GM19238 (cell line): ENCODE results near the gene PLAAT4.
"Not testable (repeated sequence)": the region's sequence is repeated elsewhere in the genome, so short reads cannot be mapped to it uniquely, and the experiment has no call there.

ENCODE experiments used
- DNase-seq: peaks from one replicate; pipeline ENCODE4 v3.0.0; 2011; ENCODE audit warnings: low spot score; ENCODE audit not compliant: insufficient read length

PLAAT4 gene

DNA sequence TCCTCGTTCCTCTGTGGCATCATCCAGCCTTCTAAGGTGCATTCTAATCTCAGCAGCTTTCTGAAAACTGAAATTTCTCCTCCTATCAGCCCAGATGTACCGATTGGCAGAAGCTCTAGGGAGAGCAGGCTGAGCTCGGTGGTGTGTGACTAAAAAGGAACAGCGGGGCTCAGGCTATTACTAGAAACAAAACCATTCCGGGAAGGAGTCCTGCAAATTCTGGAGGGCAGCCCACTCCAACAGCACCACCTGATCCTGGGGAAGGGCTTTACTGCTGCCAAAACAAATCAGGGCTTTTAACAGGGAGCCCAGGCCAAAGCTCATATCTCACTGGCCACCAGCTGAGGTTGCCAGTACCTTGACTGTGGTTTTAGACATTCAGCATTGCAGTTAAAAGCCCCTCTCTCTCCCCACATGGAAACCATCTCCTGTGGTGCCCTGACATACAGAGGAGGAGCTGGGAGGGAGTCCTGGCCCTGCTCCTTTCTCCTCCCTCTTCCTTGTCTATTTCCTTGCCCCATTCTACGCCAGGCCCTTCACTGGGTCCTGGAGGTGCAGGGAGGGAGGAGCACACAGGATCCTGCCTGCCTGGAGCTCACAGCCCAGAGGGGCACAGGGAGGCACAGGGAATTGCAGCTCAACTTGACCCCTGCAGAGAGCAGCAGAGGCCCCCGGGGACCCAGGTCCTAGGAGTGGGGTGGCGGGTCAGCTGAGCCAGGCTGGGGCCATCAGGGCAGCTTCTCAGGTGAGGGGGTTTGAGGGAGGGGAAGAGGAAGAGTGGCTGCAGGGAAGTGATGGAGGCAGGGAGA, 889 bp downstream of the PLAAT4 start:
- no peak for DNase-seq

GRCh38 chr11:63542506-63542905, 5.9 kb downstream of the PLAAT4 start:
- not testable (repeated sequence) for DNase-seq

DNA sequence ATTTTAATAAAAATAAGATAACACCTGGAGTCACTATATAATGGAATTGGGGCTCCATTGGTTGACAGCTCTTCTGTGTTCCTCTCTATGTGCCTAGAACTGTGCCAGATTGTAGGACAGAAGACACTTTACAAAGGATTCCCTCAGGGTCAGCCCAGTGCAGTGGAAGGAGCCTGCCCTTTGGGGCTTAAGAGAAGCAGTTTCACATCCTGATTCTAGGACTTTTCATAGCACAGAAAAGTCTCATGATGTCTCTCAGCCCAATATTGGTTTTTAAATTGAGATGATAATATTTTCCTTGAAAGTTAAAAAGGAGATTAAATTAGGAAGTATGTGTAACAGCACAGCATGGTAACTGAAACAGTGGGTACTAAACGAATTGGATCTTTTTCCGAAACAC, 7.1 kb downstream of the PLAAT4 start:
- DNase-seq = no peak

GRCh38 chr11:63547061-63547460, 10.5 kb downstream of the PLAAT4 start:
- DNase-seq = no peak

DNA sequence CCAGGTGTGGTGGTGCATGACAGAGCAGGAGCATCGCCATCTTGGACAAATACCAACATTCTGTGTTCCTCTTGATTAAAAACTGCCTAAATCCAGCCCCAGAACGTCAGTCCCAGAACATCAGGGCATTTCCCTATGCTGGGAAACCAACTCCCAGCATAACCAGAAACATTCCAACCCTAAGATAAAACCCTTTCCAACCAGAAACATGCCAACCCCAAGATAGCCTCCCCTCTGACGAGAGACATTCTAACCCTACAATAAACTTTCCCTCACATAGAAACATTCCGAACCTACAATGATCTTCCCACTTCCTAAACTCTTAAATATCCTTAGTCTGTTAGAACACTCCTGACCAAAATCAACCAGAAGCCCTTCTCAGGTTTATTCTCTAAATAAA, 11.6 kb downstream of the PLAAT4 start:
- DNase-seq = no peak

- DNase-seq = no peak
Measured at GRCh38 chr11:63549411-63549810, 12.8 kb downstream of the PLAAT4 start.

DNA sequence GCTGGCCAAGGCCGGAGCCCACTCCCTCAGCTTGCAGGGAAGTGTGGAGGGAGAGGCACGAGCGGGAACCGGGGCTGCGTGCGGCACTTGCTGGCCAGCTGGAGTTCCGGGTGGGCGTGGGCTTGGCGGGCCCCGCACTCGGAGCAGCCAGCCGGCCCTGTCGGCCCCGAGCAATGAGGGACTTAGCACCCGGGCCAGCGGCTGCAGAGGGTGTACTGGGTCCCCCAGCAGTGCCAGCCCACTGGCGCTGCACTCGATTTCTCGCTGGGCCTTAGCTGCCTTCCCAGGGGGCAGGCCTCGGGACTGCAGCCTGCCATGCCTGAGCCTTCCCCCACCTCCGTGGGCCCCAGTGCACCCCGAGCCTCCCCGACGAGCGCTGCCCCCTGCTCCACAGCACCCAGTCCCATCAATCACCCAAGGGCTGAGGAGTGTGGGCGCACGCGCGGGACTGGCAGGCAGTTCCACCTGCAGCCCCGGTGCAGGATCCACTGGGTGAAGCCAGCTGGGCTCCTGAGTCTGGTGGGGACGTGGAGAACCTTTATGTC, 13.6 kb downstream of the PLAAT4 start:
- not testable (repeated sequence) for DNase-seq

DNA sequence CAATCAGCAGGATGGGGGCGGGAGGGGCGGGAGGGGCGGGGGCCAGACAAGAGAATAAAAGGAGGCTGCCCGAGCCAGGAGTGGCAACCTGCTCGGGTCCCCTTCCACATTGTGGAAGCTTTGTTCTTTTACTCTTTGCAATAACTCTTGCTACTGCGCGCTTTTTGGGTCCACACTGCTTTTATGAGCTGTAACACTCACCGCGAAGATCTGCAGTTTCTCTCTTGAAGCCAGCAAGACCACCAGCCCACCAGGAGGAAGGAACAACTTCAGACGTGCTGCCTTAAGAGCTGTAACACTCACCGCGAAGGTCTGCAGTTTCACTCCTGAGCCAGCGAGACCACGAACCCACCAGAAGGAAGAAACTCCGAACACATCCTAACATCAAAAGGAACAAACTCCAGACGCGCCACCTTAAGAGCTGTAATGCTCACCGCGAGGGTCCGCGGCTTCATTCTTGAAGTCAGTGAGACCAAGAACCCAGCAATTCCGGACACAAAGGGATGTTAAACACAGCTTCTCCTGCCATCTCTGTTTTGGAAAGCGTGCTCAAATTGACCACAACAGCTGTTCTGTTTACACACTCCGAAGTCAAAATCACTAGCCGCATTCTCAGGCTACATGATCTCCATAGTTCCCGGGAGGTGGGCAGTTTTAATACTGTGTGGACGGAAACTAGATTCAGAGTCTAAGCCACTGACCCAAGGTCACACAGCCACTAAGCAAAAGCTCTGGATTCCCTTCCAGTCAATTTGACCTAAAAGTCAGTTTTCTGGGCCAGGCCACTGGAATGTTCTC, 14.7 kb downstream of the PLAAT4 start:
- no peak for DNase-seq

DNA sequence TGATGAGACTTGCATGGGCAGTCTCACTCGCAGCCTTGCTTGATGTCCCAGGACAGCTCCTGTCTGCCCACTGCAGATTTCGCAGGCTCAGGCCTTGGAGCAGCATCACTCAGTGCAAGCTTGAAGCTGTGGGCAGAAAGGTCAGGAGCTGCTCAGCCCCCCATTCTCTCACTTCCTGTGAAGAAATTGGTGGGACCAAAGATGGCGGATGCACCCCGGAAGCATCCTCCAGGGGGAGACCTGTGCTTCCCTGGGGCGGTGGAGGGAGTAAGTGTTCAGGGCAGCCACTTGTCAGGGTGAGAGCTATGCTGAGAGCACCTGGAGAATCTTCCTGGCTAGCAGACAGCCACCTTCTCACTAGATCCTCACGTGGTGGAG, 15.3 kb downstream of the PLAAT4 start:
- DNase-seq = no peak

DNA sequence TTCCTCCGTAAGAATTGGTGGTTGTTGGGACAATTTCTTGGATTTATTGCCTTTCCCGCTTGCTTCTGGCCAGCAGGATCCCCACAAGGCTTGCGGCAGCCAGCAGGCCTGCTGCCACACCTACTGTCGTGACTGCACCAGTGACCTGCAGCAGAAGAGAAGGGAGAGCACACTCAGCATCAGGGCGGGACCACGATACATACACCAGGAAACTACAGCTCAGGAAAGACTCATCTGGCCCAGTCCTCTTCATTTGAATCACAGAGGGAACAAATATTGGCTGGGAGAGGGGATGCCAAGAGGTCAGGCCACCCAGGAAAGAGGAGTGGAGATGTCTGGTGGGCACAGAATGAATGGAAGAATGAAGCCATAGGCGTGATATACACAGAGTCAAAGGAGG, 16.3 kb downstream of the PLAAT4 start:
- DNase-seq = no peak

GRCh38 chr11:63553759-63554158, 17.2 kb downstream of the PLAAT4 start:
- peak; percentile 75 for DNase-seq

DNA sequence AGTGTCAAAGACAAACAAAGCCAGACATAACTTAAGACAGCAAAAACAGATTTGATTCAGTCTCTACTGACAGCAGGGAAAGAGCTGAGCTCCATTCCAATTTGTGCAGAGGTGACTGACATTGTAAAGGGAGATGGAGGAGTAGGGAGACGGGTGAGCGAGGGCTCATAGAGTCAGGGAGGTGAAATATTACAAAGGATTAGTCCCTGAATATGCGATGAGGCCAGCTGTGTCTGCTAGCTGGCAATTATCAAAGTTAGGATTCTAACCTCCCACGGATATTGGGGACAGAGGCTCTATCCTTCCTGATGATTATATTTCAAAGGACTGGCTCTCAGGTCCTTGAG, 18.2 kb downstream of the PLAAT4 start:
- no peak for DNase-seq

DNA sequence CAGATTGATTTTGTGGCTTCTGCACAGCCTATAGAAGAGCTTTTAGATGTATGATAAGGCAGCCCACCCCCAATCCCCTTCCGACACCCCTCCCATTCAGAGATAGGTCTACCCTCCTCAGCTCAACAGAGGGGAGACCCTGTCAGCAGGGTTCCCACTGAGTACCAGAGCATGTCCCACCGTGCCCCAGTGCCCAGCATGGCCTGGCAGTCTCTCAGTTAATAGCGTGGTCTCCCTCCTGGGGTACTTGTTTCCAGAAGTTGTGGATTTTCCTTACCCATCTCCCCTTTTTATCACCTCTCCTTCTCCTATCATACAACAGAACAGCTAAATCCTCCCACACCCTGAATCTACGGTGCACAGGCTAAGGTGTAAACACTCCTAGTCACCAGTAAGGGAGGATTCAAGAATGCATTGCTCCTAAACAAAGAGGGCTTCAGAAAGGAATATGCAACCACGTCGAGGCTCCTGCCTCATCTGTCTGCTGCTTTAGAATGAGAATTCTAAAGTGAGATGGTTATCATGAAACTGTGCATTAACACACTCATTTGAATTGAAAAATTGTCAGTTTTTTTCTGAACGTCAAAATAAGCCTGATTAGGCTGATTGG, 19.9 kb downstream of the PLAAT4 start:
- no peak for DNase-seq

DNA sequence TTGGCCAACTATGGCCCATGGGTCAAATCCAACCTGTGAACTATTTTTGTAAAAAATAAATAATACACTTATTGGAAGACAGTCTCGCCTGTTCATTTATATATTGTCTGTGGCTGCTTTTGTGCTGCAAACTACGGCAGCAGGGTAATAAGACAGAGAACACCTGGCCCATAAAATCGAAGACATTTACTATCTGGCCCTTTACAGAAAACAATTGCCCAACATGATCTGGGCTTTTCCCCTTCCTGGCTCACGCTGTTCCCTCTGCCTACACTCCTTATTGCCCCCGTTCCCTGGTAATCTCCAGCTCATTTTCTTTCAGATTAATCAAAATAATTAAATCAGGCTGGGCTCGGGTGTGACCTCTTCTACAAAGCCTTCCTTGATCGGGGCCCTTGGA, 21.0 kb downstream of the PLAAT4 start:
- no peak for DNase-seq

DNA sequence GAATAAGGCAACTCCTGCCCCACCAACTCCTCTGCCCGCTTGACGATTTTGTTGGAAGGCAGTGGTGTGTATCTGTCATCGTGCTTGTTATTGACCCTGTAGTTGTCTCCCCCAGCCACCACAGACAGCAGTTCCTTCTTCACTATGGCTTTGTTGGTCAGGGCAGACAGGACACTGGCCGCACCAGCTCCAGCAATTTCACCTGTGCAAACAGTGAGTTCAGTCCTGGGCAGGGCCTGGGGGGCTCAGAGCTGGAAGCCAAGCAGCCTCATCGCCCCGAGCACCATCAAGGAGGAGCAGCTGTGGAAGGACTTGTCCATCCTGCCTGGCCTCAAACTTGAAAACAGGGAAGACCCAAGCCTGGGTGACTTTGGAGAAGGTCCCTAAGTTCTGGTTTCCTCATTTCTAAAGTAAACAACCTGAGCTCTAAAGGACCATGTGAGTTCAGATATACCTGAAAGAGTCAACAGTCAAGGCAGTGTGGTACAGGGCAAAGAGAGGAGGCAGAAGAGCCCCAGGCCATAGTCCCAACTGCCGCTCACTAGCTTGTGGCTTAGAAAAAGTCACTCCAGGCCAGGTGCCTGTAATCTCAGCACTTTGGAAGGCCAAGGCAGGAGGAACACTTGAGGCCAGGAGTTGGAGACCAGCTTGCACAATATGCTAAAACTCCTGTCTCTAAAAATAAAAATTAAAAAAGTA, 22.0 kb downstream of the PLAAT4 start:
- DNase-seq = no peak

- no peak for DNase-seq
Measured at GRCh38 chr11:63560506-63561180, 24.0 kb downstream of the PLAAT4 start.

GRCh38 chr11:63563201-63564055, 26.8 kb downstream of the PLAAT4 start, which contains the start of gene PLAAT2:
TSS of gene PLAAT2 (minus strand) at chr11:63563379. CDS start at chr11:63563324, 55 bp downstream.
- DNase-seq = no peak

DNA sequence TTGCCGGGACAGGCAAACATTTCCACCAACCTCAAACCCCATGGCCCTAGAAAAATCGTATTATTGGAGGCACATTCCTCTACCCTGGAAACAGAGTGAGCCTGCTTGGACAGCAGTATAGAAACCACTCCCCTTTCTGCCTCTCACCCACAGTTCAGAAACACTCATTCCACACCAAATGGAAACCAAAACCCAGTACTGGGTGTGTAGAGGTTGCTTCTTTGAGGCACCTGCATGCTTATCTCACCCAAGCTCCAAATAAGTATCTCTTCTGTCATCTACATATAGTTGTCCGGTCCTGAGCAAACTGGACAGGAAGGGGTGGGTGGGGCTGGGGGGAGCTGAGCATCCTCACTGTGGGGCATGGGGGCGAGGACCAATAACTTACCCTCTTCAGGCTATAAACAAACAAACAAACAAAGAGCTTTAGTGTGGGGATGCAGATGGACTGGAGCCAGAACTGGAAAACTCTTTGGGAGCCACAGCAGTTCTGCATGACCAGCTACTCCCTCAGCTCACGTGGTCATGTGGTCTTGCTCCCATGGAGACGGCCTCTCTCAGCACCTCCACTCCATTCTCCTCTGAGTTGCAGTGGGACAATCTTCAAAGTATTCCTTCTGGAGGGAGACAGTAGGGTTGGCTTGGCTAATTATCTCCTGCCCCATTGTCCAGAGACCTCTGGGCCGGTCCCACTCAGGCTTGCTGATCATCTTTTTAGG, 27.6 kb downstream of the PLAAT4 start:
- peak; percentile 65 for DNase-seq

DNA sequence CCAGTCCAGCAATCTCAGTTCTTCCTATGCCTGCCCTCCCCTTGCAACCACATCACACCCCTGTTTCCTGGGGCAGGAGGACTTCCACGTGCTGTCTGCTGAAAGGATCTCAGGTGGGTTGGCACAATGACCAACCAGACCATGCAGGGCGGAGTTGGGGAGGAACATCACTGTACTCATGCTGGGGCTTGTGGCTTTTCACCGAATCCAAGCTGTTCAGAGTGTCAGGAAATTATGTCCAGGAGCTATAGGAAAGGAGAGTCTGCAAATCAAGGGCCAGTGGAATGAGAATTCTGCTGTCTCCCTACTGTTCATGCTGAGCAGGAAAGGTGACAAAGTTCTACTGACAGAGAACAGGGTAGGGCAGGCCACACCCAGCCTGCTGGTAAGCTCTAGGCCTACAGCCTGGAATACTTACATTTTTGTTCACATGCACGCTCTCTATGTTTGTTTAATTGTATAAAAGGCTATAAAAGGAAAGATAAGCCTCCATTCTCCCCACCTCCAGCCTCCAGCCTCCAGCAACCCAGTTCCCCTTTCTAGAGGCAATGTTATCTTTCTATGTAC, 28.3 kb downstream of the PLAAT4 start:
- DNase-seq = no peak
